Measurements from ENCODE around the gene TMEM101. TPM values are rescaled to one million over a fixed set of nuclear protein-coding genes. Genes with fewer than 3 reads are reported as not detected.

The TMEM101 gene
- total RNA-seq, 1 donor from 2014 or later: 26.9 TPM

DNA sequence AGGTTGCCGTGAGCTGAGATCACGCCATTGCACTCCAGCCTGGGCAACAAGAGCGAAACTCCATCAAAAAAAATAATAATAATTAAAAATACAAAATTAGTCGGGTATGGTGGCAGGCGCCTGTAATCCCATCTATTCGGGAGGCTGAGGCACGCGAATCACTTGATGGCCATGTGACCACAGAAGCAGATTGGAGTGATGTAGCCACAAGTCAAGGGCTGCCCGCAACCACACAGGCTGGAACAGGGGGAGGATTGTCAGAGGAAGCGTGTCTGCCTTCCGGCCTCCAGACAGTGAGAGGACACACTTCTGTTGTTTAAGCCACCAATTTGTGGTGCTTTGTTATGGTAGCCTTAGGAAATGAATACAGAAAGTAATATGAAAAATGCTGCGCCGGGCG, 22.1 kb downstream of the TMEM101 start:
- peaks cover 32% of the 10 kb centered on the region for H3K27me3 Mint-ChIP-seq (ENCODE audit: low read depth)
- H3K36me3 Mint-ChIP-seq (ENCODE audit: low read depth): no peaks in the 10 kb centered on the region
- H3K9me3 Mint-ChIP-seq: no peaks in the 10 kb centered on the region
- H3K4me3 Mint-ChIP-seq: no peak overlapping the region
- no peaks in the 10 kb centered on the region for H3K4me1 Mint-ChIP-seq
- TF ChIP-seq, protein P1, sequence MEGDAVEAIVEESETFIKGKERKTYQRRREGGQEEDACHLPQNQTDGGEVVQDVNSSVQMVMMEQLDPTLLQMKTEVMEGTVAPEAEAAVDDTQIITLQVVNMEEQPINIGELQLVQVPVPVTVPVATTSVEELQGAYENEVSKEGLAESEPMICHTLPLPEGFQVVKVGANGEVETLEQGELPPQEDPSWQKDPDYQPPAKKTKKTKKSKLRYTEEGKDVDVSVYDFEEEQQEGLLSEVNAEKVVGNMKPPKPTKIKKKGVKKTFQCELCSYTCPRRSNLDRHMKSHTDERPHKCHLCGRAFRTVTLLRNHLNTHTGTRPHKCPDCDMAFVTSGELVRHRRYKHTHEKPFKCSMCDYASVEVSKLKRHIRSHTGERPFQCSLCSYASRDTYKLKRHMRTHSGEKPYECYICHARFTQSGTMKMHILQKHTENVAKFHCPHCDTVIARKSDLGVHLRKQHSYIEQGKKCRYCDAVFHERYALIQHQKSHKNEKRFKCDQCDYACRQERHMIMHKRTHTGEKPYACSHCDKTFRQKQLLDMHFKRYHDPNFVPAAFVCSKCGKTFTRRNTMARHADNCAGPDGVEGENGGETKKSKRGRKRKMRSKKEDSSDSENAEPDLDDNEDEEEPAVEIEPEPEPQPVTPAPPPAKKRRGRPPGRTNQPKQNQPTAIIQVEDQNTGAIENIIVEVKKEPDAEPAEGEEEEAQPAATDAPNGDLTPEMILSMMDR (conservative IDR thresholded peaks at IDR 0.05): no peak
- DNase-seq (ENCODE audit: low read depth, low spot score): no peak
- H3K27ac Mint-ChIP-seq (ENCODE audit: unreplicated experiment): no peak overlapping the region

DNA sequence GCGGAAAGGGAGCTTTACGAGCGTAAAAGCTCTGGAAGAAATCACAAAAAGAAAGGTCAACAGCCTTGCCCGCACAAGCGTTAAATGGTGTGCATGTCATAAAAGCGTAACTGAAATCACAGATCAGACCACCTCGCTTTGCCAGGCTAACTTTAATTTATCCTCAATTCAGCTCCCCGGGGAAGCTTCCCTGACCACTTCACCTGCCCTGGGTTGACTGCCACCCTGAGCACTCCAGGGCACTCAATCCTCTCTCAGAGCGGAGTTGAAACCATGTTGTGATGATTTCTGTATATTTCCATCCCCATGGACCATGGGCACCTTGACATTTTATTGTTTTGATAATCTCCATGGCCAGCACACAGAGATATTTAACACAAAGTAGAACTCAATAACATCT, 26.5 kb downstream of the TMEM101 start:
- Mint-ChIP-seq H3K4me3 (no peak overlapping the region), H3K9me3 (no peaks in the 10 kb centered on the region), H3K4me1 (no peaks in the 10 kb centered on the region), H3K27ac (ENCODE audit: unreplicated experiment) (no peak overlapping the region), H3K36me3 (ENCODE audit: low read depth) (no peaks in the 10 kb centered on the region), H3K27me3 (ENCODE audit: low read depth) (peaks cover 49% of the 10 kb centered on the region)
- TF ChIP-seq, protein P1 (conservative IDR thresholded peaks at IDR 0.05): no peak
- no peak for DNase-seq (ENCODE audit: low read depth, low spot score)

DNA sequence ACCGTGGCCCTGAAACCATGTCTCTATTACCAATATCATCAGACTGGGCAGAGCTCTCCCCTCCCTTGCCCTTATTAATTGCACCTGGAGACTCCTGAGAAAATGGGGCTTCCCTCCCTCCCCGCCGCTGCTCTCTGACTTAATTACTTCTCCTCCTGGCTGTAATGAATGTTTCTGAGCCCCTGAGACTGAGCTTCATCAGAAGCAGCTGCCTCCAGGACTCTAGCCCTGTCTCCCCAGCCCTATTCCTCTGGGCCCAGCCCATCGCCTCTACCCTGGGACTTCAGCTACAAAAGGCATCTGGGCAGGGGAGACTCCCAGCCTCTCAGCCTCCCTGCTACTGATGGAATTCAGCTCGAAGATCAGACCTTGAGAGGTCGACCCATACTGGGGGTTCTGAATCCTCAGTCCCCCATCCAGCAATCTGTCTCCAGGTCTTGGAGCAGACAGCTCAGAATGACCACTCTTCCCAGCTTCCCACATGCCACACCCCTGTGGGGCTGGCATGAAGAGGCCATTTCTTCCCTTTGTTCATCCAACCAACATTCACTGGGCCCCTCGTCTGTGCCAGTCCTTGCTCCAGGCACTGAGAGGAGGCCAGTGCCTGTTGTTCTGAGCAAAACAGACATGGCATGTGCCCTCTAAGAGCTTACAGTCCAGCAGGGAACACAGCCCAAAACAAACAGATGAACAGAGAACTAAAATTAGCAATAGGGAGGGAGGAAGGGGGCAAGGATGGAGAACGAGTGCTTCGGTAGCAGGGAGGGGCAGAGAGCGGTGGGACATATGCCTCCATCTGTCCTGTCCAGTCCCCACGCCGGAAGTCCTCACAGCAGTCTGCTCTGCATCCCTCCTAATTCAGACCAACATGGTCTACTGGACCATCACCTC, 27.4 kb downstream of the TMEM101 start:
- H3K27me3 Mint-ChIP-seq (ENCODE audit: low read depth): peaks cover 55% of the 10 kb centered on the region

DNA sequence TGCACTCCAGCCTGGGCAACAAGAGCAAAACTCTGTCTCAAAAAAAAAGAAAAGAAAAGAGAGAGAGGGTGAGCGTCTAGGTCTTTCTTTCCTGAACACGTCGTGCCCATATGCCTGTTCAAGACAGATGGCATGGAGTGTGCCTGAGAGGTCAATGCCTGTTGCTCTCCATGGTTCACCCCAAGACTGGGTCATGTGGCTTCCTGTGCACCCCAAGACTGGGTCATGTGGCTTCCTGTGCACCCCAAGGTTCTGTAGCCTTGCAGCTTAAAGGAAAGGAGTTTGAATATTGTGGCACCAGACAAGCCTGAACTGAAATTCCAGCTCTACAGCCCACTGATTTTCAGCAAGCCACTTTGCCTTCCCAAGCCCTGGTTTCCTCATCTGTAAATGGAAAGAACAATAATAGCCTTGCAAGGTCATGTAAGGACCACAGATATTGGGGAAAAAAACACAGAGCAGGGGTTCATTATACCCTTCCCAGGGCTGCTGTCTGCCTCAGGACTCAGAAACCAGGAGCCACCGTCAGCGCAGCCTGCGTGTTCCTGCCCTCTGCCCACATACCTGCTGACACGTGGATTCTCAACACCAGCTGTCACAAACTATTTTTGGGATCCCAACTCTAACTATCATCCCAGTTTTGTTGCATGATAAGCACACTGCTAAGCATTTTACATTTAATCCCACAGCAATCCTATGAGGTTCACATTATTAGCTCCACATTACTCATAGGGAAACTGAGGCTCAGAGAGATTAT, 28.4 kb downstream of the TMEM101 start:
- Mint-ChIP-seq H3K9me3 (no peaks in the 10 kb centered on the region), H3K27me3 (ENCODE audit: low read depth) (peaks cover 65% of the 10 kb centered on the region), H3K27ac (ENCODE audit: unreplicated experiment) (no peak overlapping the region), H3K4me3 (no peak overlapping the region), H3K4me1 (no peaks in the 10 kb centered on the region), H3K36me3 (ENCODE audit: low read depth) (no peaks in the 10 kb centered on the region)
- TF ChIP-seq, protein P1 (conservative IDR thresholded peaks at IDR 0.05): no peak
- no peak for DNase-seq (ENCODE audit: low read depth, low spot score)

More for the DNA sequence above, 27.4 kb downstream of the TMEM101 start:
- no peak for DNase-seq (ENCODE audit: low read depth, low spot score)
- no peaks in the 10 kb centered on the region for H3K4me1 Mint-ChIP-seq
- no peaks in the 10 kb centered on the region for H3K36me3 Mint-ChIP-seq (ENCODE audit: low read depth)
- TF ChIP-seq, protein P1 (conservative IDR thresholded peaks at IDR 0.05): no peak
- H3K9me3 Mint-ChIP-seq: no peaks in the 10 kb centered on the region
- no peak overlapping the region for H3K4me3 Mint-ChIP-seq
- no peak overlapping the region for H3K27ac Mint-ChIP-seq (ENCODE audit: unreplicated experiment)

DNA sequence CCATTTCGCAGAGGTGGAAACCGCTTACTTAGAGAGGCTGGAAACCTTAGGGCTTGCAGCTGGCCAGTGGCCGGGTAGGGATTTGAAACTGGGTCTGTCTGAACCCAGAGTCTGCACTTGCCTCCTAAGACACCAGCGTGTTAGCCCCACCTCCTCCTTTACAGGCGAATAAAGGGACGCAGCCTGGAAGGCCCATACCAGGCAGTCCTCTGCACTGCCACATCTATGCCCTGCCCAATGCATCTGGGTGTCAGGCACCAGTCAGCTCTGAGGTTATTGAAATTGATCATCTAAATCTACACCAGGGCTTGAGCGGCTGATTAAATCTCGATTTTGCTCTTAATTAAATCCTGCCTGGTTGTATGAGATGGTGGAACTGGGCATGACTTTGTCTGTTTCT, 30.2 kb downstream of the TMEM101 start:
- TF ChIP-seq, protein P1 (conservative IDR thresholded peaks at IDR 0.05): no peak
- H3K27ac Mint-ChIP-seq (ENCODE audit: unreplicated experiment): no peak overlapping the region
- DNase-seq (ENCODE audit: low read depth, low spot score): no peak
- no peaks in the 10 kb centered on the region for H3K4me1 Mint-ChIP-seq
- no peaks in the 10 kb centered on the region for H3K9me3 Mint-ChIP-seq
- no peaks in the 10 kb centered on the region for H3K36me3 Mint-ChIP-seq (ENCODE audit: low read depth)
- peak overlapping the region; percentile 77 for H3K4me3 Mint-ChIP-seq
- peaks cover 77% of the 10 kb centered on the region for H3K27me3 Mint-ChIP-seq (ENCODE audit: low read depth)

Data from neural crest cell (in vitro differentiated cells).